Measurements from ENCODE around the gene KLHDC3.

- TF ChIP-seq EZH2 (IDR thresholded peaks at IDR 0.05; ENCODE audit: borderline replicate concordance, low read length) (no peak), CTCF (IDR thresholded peaks at IDR 0.05; ENCODE audit: low read length) (no peak)
Observed at GRCh38 chr6:43036712-43037111, 22.7 kb downstream of the KLHDC3 start.
